Osteocyte (in vitro differentiated cells): ENCODE measurements around the gene STT3B. TPM values are rescaled to one million over a fixed set of nuclear protein-coding genes. Genes with fewer than 3 reads are reported as not detected.

ENCODE experiments used
- DNase-seq: peaks from one replicate; pipeline ENCODE4 v3.0.0; 2021; ENCODE audit warnings: mixed read lengths; ENCODE audit not compliant: unreplicated experiment; ENCODE audit errors: extremely low spot score
- H3K27ac Mint-ChIP-seq: one replicate; pipeline ENCODE4 v1.8.0; 2021; ENCODE audit warnings: mild to moderate bottlenecking, mixed read lengths; ENCODE audit not compliant: unreplicated experiment
- H3K27me3 Mint-ChIP-seq: one replicate; pipeline ENCODE4 v1.8.0; 2021; ENCODE audit warnings: mixed read lengths; ENCODE audit not compliant: unreplicated experiment
- H3K36me3 Mint-ChIP-seq: one replicate; pipeline ENCODE4 v1.8.0; 2021; ENCODE audit warnings: mixed read lengths; ENCODE audit not compliant: unreplicated experiment
- H3K4me1 Mint-ChIP-seq: one replicate; pipeline ENCODE4 v1.8.0; 2021; ENCODE audit warnings: mixed read lengths; ENCODE audit not compliant: unreplicated experiment
- H3K4me3 Mint-ChIP-seq: one replicate; pipeline ENCODE4 v1.8.0; 2021; ENCODE audit warnings: mild to moderate bottlenecking, moderate library complexity, mixed read lengths; ENCODE audit not compliant: unreplicated experiment
- H3K9me3 Mint-ChIP-seq: one replicate; pipeline ENCODE4 v1.8.0; 2021; ENCODE audit warnings: mixed read lengths; ENCODE audit not compliant: unreplicated experiment
- CTCF ChIP-seq: fragments of 200-600 bp; sonication (generic); IDR thresholded peaks from 2 replicates; pipeline ENCODE4 v1.5.0; 2021; ENCODE audit warnings: antibody characterized with exemption, mild to moderate bottlenecking, moderate library complexity
- total RNA-seq: library from RNA; stranded (reverse); gene quantifications from 2 replicates; pipeline ENCODE4 v1.2.1, GENCODE V29; 2021

The STT3B gene
- total RNA-seq, 1 donor from 2014 or later, result 98.7 TPM

- Mint-ChIP-seq H3K4me3 (no peak overlapping the region), H3K27ac (no peak overlapping the region), H3K36me3 (no peaks in the 10 kb centered on the region), H3K9me3 (no peaks in the 10 kb centered on the region), H3K27me3 (peaks cover 69% of the 10 kb centered on the region), H3K4me1 (no peaks in the 10 kb centered on the region)
- no peak for TF ChIP-seq CTCF
- DNase-seq, result no peak
These were observed 24.1 kb upstream of the STT3B start for GRCh38 chr3:31508452-31509146.

GRCh38 chr3:31509147-31509728 lies 23.5 kb upstream of the STT3B start:
- no peak overlapping the region for H3K27ac Mint-ChIP-seq
- peaks cover 65% of the 10 kb centered on the region for H3K27me3 Mint-ChIP-seq
- H3K9me3 Mint-ChIP-seq, result no peaks in the 10 kb centered on the region
- TF ChIP-seq CTCF, result no peak
- no peaks in the 10 kb centered on the region for H3K4me1 Mint-ChIP-seq
- H3K4me3 Mint-ChIP-seq, result no peak overlapping the region
- no peak for DNase-seq
- no peaks in the 10 kb centered on the region for H3K36me3 Mint-ChIP-seq

- Mint-ChIP-seq H3K9me3 (no peaks in the 10 kb centered on the region), H3K27ac (no peak overlapping the region), H3K27me3 (peaks cover 26% of the 10 kb centered on the region), H3K4me1 (no peaks in the 10 kb centered on the region), H3K36me3 (no peaks in the 10 kb centered on the region), H3K4me3 (no peak overlapping the region)
- no peak for TF ChIP-seq CTCF
- DNase-seq, result no peak
These were observed 18.2 kb upstream of the STT3B start for GRCh38 chr3:31514570-31514969.

GRCh38 chr3:31515486-31516284 lies 17.0 kb upstream of the STT3B start:
- TF ChIP-seq CTCF, result no peak
- no peak overlapping the region for H3K4me3 Mint-ChIP-seq
- no peaks in the 10 kb centered on the region for H3K4me1 Mint-ChIP-seq
- H3K27ac Mint-ChIP-seq, result no peak overlapping the region
- H3K9me3 Mint-ChIP-seq, result no peaks in the 10 kb centered on the region
- DNase-seq, result no peak
- H3K36me3 Mint-ChIP-seq, result no peaks in the 10 kb centered on the region
- H3K27me3 Mint-ChIP-seq, result peaks cover 18% of the 10 kb centered on the region

GRCh38 chr3:31516757-31517156 lies 16.0 kb upstream of the STT3B start:
- H3K4me3 Mint-ChIP-seq, result no peak overlapping the region
- no peaks in the 10 kb centered on the region for H3K4me1 Mint-ChIP-seq
- no peak for DNase-seq
- peaks cover 10% of the 10 kb centered on the region for H3K27me3 Mint-ChIP-seq
- no peaks in the 10 kb centered on the region for H3K36me3 Mint-ChIP-seq
- no peak overlapping the region for H3K27ac Mint-ChIP-seq
- no peak for TF ChIP-seq CTCF
- H3K9me3 Mint-ChIP-seq, result no peaks in the 10 kb centered on the region
